ENCODE data around the gene NFKBIL1.

Gene NFKBIL1

GRCh38 chr6:31569861-31570536 is 22.6 kb downstream of the NFKBIL1 start:
- no peaks in the 10 kb centered on the region for H3K27me3 ChIP-seq (ENCODE audit: low read depth, low read length)
- no peaks in the 10 kb centered on the region for H3K9me3 ChIP-seq (ENCODE audit: control insufficient read depth in 1 of 2, low read length in 2 of 2)
- H3K36me3 ChIP-seq (ENCODE audit: control insufficient read depth in 1 of 2, insufficient read depth in 2 of 2, low read length in 2 of 2): no peaks in the 10 kb centered on the region
- H3K4me3 ChIP-seq (ENCODE audit: low read depth in 1 of 2, low read length in 2 of 2): no peak overlapping the region
- no peak overlapping the region for H3K27ac ChIP-seq (ENCODE audit: low read length)
- H3K4me1 ChIP-seq (ENCODE audit: control insufficient read depth in 1 of 2, insufficient read depth in 2 of 2, low read length in 2 of 2): no peaks in the 10 kb centered on the region

GRCh38 chr6:31572041-31572911 is 24.9 kb downstream of the NFKBIL1 start, which contains the start of gene LTA:
Gene LTA, plus strand, starts transcription at chr6:31572289. Its CDS starts 454 bp downstream, at chr6:31572743.
- H3K4me1 ChIP-seq (ENCODE audit: control insufficient read depth in 1 of 2, insufficient read depth in 2 of 2, low read length in 2 of 2): no peaks in the 10 kb centered on the region
- H3K36me3 ChIP-seq (ENCODE audit: control insufficient read depth in 1 of 2, insufficient read depth in 2 of 2, low read length in 2 of 2): no peaks in the 10 kb centered on the region
- no peak within 1 kb of the TSS for H3K4me3 ChIP-seq (ENCODE audit: low read depth in 1 of 2, low read length in 2 of 2)
- H3K27me3 ChIP-seq (ENCODE audit: low read depth, low read length): no peaks in the 10 kb centered on the region
- H3K27ac ChIP-seq (ENCODE audit: low read length): no peak within 1 kb of the TSS
- no peaks in the 10 kb centered on the region for H3K9me3 ChIP-seq (ENCODE audit: control insufficient read depth in 1 of 2, low read length in 2 of 2)

- Histone ChIP-seq H3K27ac (ENCODE audit: low read length) (no peak overlapping the region), H3K36me3 (ENCODE audit: control insufficient read depth in 1 of 2, insufficient read depth in 2 of 2, low read length in 2 of 2) (no peaks in the 10 kb centered on the region), H3K9me3 (ENCODE audit: control insufficient read depth in 1 of 2, low read length in 2 of 2) (no peaks in the 10 kb centered on the region), H3K27me3 (ENCODE audit: low read depth, low read length) (no peaks in the 10 kb centered on the region), H3K4me3 (ENCODE audit: low read depth in 1 of 2, low read length in 2 of 2) (no peak overlapping the region), H3K4me1 (ENCODE audit: control insufficient read depth in 1 of 2, insufficient read depth in 2 of 2, low read length in 2 of 2) (no peaks in the 10 kb centered on the region)
Measured at GRCh38 chr6:31573239-31574105, 26.1 kb downstream of the NFKBIL1 start.

GRCh38 chr6:31574106-31575061 is 27.0 kb downstream of the NFKBIL1 start:
- H3K27ac ChIP-seq (ENCODE audit: low read length): no peak overlapping the region

GRCh38 chr6:31575335-31575901 is 28.0 kb downstream of the NFKBIL1 start, which contains the start of gene TNF:
Gene TNF, plus strand, starts transcription at chr6:31575565. Its CDS starts 177 bp downstream, at chr6:31575742.
- H3K36me3 ChIP-seq (ENCODE audit: control insufficient read depth in 1 of 2, insufficient read depth in 2 of 2, low read length in 2 of 2): no peaks in the 10 kb centered on the region
- no peaks in the 10 kb centered on the region for H3K27me3 ChIP-seq (ENCODE audit: low read depth, low read length)
- H3K4me1 ChIP-seq (ENCODE audit: control insufficient read depth in 1 of 2, insufficient read depth in 2 of 2, low read length in 2 of 2): peaks cover 0 to 3% of the 10 kb centered on the region in 2 donors
- peak within 1 kb of the TSS; percentile 32 to 45 for H3K4me3 ChIP-seq (ENCODE audit: low read depth in 1 of 2, low read length in 2 of 2)
- H3K27ac ChIP-seq (ENCODE audit: low read length): no peak within 1 kb of the TSS
- H3K9me3 ChIP-seq (ENCODE audit: control insufficient read depth in 1 of 2, low read length in 2 of 2): no peaks in the 10 kb centered on the region

More at GRCh38 chr6:31574106-31575061, 27.0 kb downstream of the NFKBIL1 start:
- Histone ChIP-seq H3K36me3 (ENCODE audit: control insufficient read depth in 1 of 2, insufficient read depth in 2 of 2, low read length in 2 of 2) (no peaks in the 10 kb centered on the region), H3K4me3 (ENCODE audit: low read depth in 1 of 2, low read length in 2 of 2) (no peak overlapping the region), H3K4me1 (ENCODE audit: control insufficient read depth in 1 of 2, insufficient read depth in 2 of 2, low read length in 2 of 2) (no peaks in the 10 kb centered on the region), H3K27me3 (ENCODE audit: low read depth, low read length) (no peaks in the 10 kb centered on the region), H3K9me3 (ENCODE audit: control insufficient read depth in 1 of 2, low read length in 2 of 2) (no peaks in the 10 kb centered on the region)

GRCh38 chr6:31575952-31576685 is 28.7 kb downstream of the NFKBIL1 start:
- Histone ChIP-seq H3K36me3 (ENCODE audit: control insufficient read depth in 1 of 2, insufficient read depth in 2 of 2, low read length in 2 of 2) (no peaks in the 10 kb centered on the region), H3K9me3 (ENCODE audit: control insufficient read depth in 1 of 2, low read length in 2 of 2) (no peaks in the 10 kb centered on the region), H3K4me1 (ENCODE audit: control insufficient read depth in 1 of 2, insufficient read depth in 2 of 2, low read length in 2 of 2) (peaks cover 0 to 6% of the 10 kb centered on the region in 2 donors), H3K27ac (ENCODE audit: low read length) (no peak overlapping the region), H3K27me3 (ENCODE audit: low read depth, low read length) (no peaks in the 10 kb centered on the region), H3K4me3 (ENCODE audit: low read depth in 1 of 2, low read length in 2 of 2) (peak overlapping the region; percentile 32 to 45)

GRCh38 chr6:31576897-31577578 is 29.6 kb downstream of the NFKBIL1 start:
- H3K27me3 ChIP-seq (ENCODE audit: low read depth, low read length): no peaks in the 10 kb centered on the region
- H3K27ac ChIP-seq (ENCODE audit: low read length): no peak overlapping the region
- H3K4me3 ChIP-seq (ENCODE audit: low read depth in 1 of 2, low read length in 2 of 2): peak overlapping the region in 1 of 2 donors; percentile 45
- H3K9me3 ChIP-seq (ENCODE audit: control insufficient read depth in 1 of 2, low read length in 2 of 2): no peaks in the 10 kb centered on the region
- H3K4me1 ChIP-seq (ENCODE audit: control insufficient read depth in 1 of 2, insufficient read depth in 2 of 2, low read length in 2 of 2): peaks cover 0 to 12% of the 10 kb centered on the region in 2 donors
- no peaks in the 10 kb centered on the region for H3K36me3 ChIP-seq (ENCODE audit: control insufficient read depth in 1 of 2, insufficient read depth in 2 of 2, low read length in 2 of 2)

- Histone ChIP-seq H3K36me3 (ENCODE audit: control insufficient read depth in 1 of 2, insufficient read depth in 2 of 2, low read length in 2 of 2) (no peaks in the 10 kb centered on the region), H3K4me3 (ENCODE audit: low read depth in 1 of 2, low read length in 2 of 2) (no peak overlapping the region), H3K27ac (ENCODE audit: low read length) (no peak overlapping the region), H3K9me3 (ENCODE audit: control insufficient read depth in 1 of 2, low read length in 2 of 2) (no peaks in the 10 kb centered on the region), H3K27me3 (ENCODE audit: low read depth, low read length) (no peaks in the 10 kb centered on the region), H3K4me1 (ENCODE audit: control insufficient read depth in 1 of 2, insufficient read depth in 2 of 2, low read length in 2 of 2) (peaks cover 0 to 15% of the 10 kb centered on the region in 2 donors)
Measured at GRCh38 chr6:31577579-31577966, 30.2 kb downstream of the NFKBIL1 start.

Data from muscle layer of duodenum (tissue), 2 donors.